HCT116 (cell line): ENCODE data around the gene PPIL1. TPM values are rescaled to one million over a fixed set of nuclear protein-coding genes. Genes with fewer than 3 reads are reported as not detected.

Experiments
- ATAC-seq: fragments of 200-7000 bp; cut with Tn5 transposase; 2 replicates; pipeline ENCODE4 v1.9.1; 2020; ENCODE audit warnings: mild to moderate bottlenecking, moderate library complexity
- BruUV-seq: library from RNA; stranded (reverse); fragments of 400-500 nt; replicated peaks from 2 replicates; lab custom pipeline; 2021; lab: Mats Ljungman, UMichigan
- CTCF ChIA-PET: fragments of 300-600 bp; sonication (Branson Sonifier 250); formaldehyde crosslinking; loops from one replicate; lab custom pipeline; 2021; ENCODE audit warnings: antibody characterized with exemption; lab: Charles Lee
- POLR2A ChIA-PET: fragments of 300-600, 350-600 bp; sonication (Branson Sonifier 250); formaldehyde crosslinking; loops from one replicate; lab custom pipeline; 2021; ENCODE audit warnings: antibody characterized with exemption; lab: Charles Lee
- RAD21 ChIA-PET, 2 experiments: fragments of 300-600 bp; sonication (Branson Sonifier 250); formaldehyde crosslinking; loops; one replicate each; lab custom pipeline; 2023; ENCODE audit warnings: low total read pairs in 2 of 2; ENCODE audit not compliant: uncharacterized antibody in 2 of 2, unreplicated experiment in 2 of 2, low non-redundant PET in 1 of 2; lab: Charles Lee
- DNase-seq: peaks from one replicate; pipeline ENCODE4 v3.0.0-alpha.2; 2010; ENCODE audit warnings: low read depth, low spot score
- H2AFZ ChIP-seq: fragments of 200-600 bp; shearing (Covaris generic), sonication (generic); 2 replicates; pipeline ENCODE4 v1.6.1; 2017; ENCODE audit warnings: low read depth, mixed run types, mixed read lengths, antibody characterized with exemption, low read length; ENCODE audit not compliant: poor library complexity, severe bottlenecking
- H3K27ac ChIP-seq: 2 replicates; pipeline ENCODE4 v1.5.1; 2012; ENCODE audit warnings: low read depth, low read length
- H3K27me3 ChIP-seq: fragments of 200-600 bp; sonication (generic); 2 replicates; pipeline ENCODE4 v1.6.1; 2016; ENCODE audit warnings: mixed run types, low read length, mixed read lengths; ENCODE audit not compliant: insufficient read depth
- H3K36me3 ChIP-seq, 2 experiments: fragments of 200-500 bp in 1 of 2; fragments of 200-600 bp in 1 of 2; sonication (Bioruptor generic) in 1 of 2; sonication (generic) in 1 of 2; 2 replicates each; pipeline versions ENCODE4 v1.5.1 to v1.6.1; 2014 to 2016; ENCODE audit warnings: low read length in 2 of 2, inconsistent platforms in 1 of 2, mixed read lengths in 1 of 2, mixed run types in 1 of 2; ENCODE audit not compliant: insufficient read depth in 2 of 2, control insufficient read depth in 1 of 2
- H3K4me1 ChIP-seq, 2 experiments: fragments of 200-600 bp in 1 of 2; sonication (generic) in 1 of 2; 2 replicates each; pipeline versions ENCODE4 v1.5.1 to v1.6.1; 2012 to 2017; ENCODE audit warnings: low read length in 2 of 2, inconsistent platforms in 1 of 2, mild to moderate bottlenecking in 1 of 2, mixed read lengths in 1 of 2, mixed run types in 1 of 2, moderate library complexity in 1 of 2; ENCODE audit not compliant: insufficient read depth in 2 of 2, control insufficient read depth in 1 of 2
- H3K4me2 ChIP-seq: fragments of 200-600 bp; sonication (generic); 2 replicates; pipeline ENCODE4 v1.6.1; 2017; ENCODE audit warnings: mixed run types, low read length, mixed read lengths
- H3K4me3 ChIP-seq, 2 experiments: fragments of 200-600 bp in 1 of 2; sonication (generic) in 1 of 2; replicated peaks in 1 of 2; 2 replicates each; pipeline ENCODE4 v1.5.1; 2011 to 2016; ENCODE audit warnings: low read length in 2 of 2, control low read depth in 1 of 2, low read depth in 1 of 2, mild to moderate bottlenecking in 1 of 2, mixed read lengths in 1 of 2, mixed run types in 1 of 2
- H3K79me2 ChIP-seq: fragments of 200-600 bp; sonication (generic); 2 replicates; pipeline ENCODE4 v1.6.1; 2017; ENCODE audit warnings: mild to moderate bottlenecking, mixed run types, low read length, moderate library complexity, mixed read lengths; ENCODE audit not compliant: insufficient read depth
- H3K9ac ChIP-seq: fragments of 200-600 bp; sonication (generic); 2 replicates; pipeline ENCODE4 v1.6.1; 2016; ENCODE audit warnings: low read length, mixed read lengths
- H3K9me2 ChIP-seq: fragments of 200-600 bp; sonication (generic), shearing (Covaris generic); 2 replicates; pipeline ENCODE4 v1.6.1; 2017; ENCODE audit warnings: mixed run types, mild to moderate bottlenecking, moderate library complexity; ENCODE audit not compliant: insufficient read depth
- H3K9me3 ChIP-seq, 2 experiments: fragments of 200-500 bp in 1 of 2; fragments of 200-600 bp in 1 of 2; sonication (Bioruptor generic) in 1 of 2; sonication (generic) in 1 of 2; 2 replicates each; pipeline ENCODE4 v1.6.1; 2014 to 2017; ENCODE audit warnings: low read length in 2 of 2, mixed read lengths in 2 of 2, inconsistent platforms in 1 of 2, low read depth in 1 of 2, mild to moderate bottlenecking in 1 of 2, mixed run types in 1 of 2, moderate library complexity in 1 of 2; ENCODE audit not compliant: control insufficient read depth in 1 of 2, insufficient read depth in 1 of 2
- H4K20me1 ChIP-seq: fragments of 200-600 bp; sonication (generic), shearing (Covaris generic); 2 replicates; pipeline ENCODE4 v1.6.1; 2017; ENCODE audit warnings: mixed run types, mild to moderate bottlenecking, moderate library complexity; ENCODE audit not compliant: insufficient read depth
- ATF3 ChIP-seq: IDR thresholded peaks from 2 replicates; pipeline ENCODE4 v1.6.1; 2012
- CEBPB ChIP-seq: IDR thresholded peaks from 2 replicates; pipeline ENCODE4 v1.6.1; 2012; ENCODE audit warnings: low read depth
- EGR1 ChIP-seq: IDR thresholded peaks from 2 replicates; pipeline ENCODE4 v1.6.1; 2012; ENCODE audit warnings: low read depth
- ELF1 ChIP-seq: IDR thresholded peaks from 2 replicates; pipeline ENCODE4 v1.6.1; 2012; ENCODE audit warnings: low read depth, borderline replicate concordance
- EZH2 ChIP-seq: fragments of 200-600 bp; sonication (generic); IDR thresholded peaks from 2 replicates; pipeline ENCODE4 v1.6.1; 2017; ENCODE audit warnings: antibody characterized with exemption, mixed run types
- EZH2phosphoT487 ChIP-seq: fragments of 200-600 bp; IDR thresholded peaks from 2 replicates; pipeline ENCODE4 v1.6.1; 2018; ENCODE audit warnings: antibody characterized with exemption, borderline replicate concordance
- JUND ChIP-seq: IDR thresholded peaks from 2 replicates; pipeline ENCODE4 v1.6.1; 2012
- MAX ChIP-seq: IDR thresholded peaks from 2 replicates; pipeline ENCODE4 v1.6.1; 2012
- POLR2AphosphoS5 ChIP-seq: IDR thresholded peaks from 2 replicates; pipeline ENCODE4 v1.6.1; 2011; ENCODE audit warnings: mild to moderate bottlenecking, low read depth, low read length, moderate library complexity
- SP1 ChIP-seq: IDR thresholded peaks from 2 replicates; pipeline ENCODE4 v1.6.1; 2012; ENCODE audit warnings: low read depth
- SRF ChIP-seq: IDR thresholded peaks from 2 replicates; pipeline ENCODE4 v1.6.1; 2012; ENCODE audit warnings: low read depth
- YY1 ChIP-seq: IDR thresholded peaks from 2 replicates; pipeline ENCODE4 v1.6.1; 2011; ENCODE audit warnings: low read length, low read depth, moderate library complexity, mild to moderate bottlenecking; ENCODE audit not compliant: insufficient replicate concordance; ENCODE audit errors: extremely low read depth
- ZFX ChIP-seq: fragments of 450-650 bp; IDR thresholded peaks from 2 replicates; pipeline ENCODE4 v1.6.1; 2017
- ZNF274 ChIP-seq: fragments of 200-500 bp; sonication (Bioruptor generic); IDR thresholded peaks from 2 replicates; pipeline ENCODE4 v1.6.1; 2014; ENCODE audit warnings: mild to moderate bottlenecking, low read depth, low read length, inconsistent platforms
- intact Hi-C: fragments of 100-400 bp; cut with micrococcal nuclease; formaldehyde crosslinking; loops from 2 replicates; pipeline ENCODE4 v1.10.0; 2022
- total RNA-seq: library from RNA; stranded (reverse); gene quantifications from one replicate; pipeline ENCODE4 v1.2.1, GENCODE V29; 2021; ENCODE audit not compliant: unreplicated experiment

The PPIL1 gene
- total RNA-seq, 1 experiment from 2014 or later = 42.0 TPM

- Histone ChIP-seq H3K4me2 (no peak overlapping the region), H3K79me2 (no peaks in the 10 kb centered on the region), H2AFZ (no peak overlapping the region), H4K20me1 (no peaks in the 10 kb centered on the region), H3K27ac (no peak overlapping the region), H3K36me3 (no peaks in the 10 kb centered on the region), H3K27me3 (peaks cover 10% of the 10 kb centered on the region; the same call in 1 of the 2 replicates), H3K9me2 (no peaks in the 10 kb centered on the region), H3K9ac (no peak overlapping the region), H3K9me3 (no peaks in the 10 kb centered on the region), H3K4me1 (no peaks in the 10 kb centered on the region), H3K4me3 (no peak overlapping the region)
- intact Hi-C loops = no loop called here
- ChIA-PET CTCF (no interaction called here), RAD21 (no interaction called here), POLR2A (no interaction called here)
- TF ChIP-seq ELF1 (no peak), SRF (no peak), YY1 (no peak), JUND (no peak), ATF3 (no peak), SP1 (no peak), EGR1 (no peak), EZH2 (no peak), ZNF274 (no peak)
- ATAC-seq (no peak), DNase-seq (no peak)
- BruUV-seq = no TSS peak
Observed at GRCh38 chr6:36808634-36809033, 66.0 kb downstream of the PPIL1 start.

GRCh38 chr6:36807750-36808149, 66.9 kb downstream of the PPIL1 start:
- Histone ChIP-seq H3K36me3 (no peaks in the 10 kb centered on the region), H3K27me3 (peaks cover 10% of the 10 kb centered on the region; the same call in 1 of the 2 replicates), H4K20me1 (no peaks in the 10 kb centered on the region), H3K9me3 (no peaks in the 10 kb centered on the region), H3K27ac (no peak overlapping the region), H3K4me3 (no peak overlapping the region), H2AFZ (no peak overlapping the region), H3K9ac (no peak overlapping the region), H3K9me2 (no peaks in the 10 kb centered on the region), H3K4me1 (no peaks in the 10 kb centered on the region), H3K79me2 (no peaks in the 10 kb centered on the region), H3K4me2 (no peak overlapping the region)
- BruUV-seq = no TSS peak
- ChIA-PET POLR2A (no interaction called here), RAD21 (no interaction called here), CTCF (no interaction called here)
- no peak for DNase-seq
- TF ChIP-seq ATF3 (no peak), MAX (no peak), EZH2phosphoT487 (no peak), JUND (no peak), POLR2AphosphoS5 (no peak), ELF1 (no peak), ZFX (no peak), CEBPB (no peak), YY1 (no peak)
- intact Hi-C loops = no loop called here
- no peak for ATAC-seq
